Adrenal gland (tissue), 5 donors: ENCODE measurements around the gene RAB33B.

Experiments
- POLR2A ChIP-seq, 2 donors: fragments of 450-650 bp; IDR thresholded peaks; one replicate each; pipeline ENCODE4 v1.6.1; 2017; ENCODE audit warnings: antibody characterized with exemption in 2 of 2, mild to moderate bottlenecking in 2 of 2, moderate library complexity in 1 of 2
- TF ChIP-seq, protein P1 (sequence below), 6 experiments: fragments of 450-650 bp in 4 of 6; fragments of 200-600 bp in 2 of 6; sonication (generic) in 1 of 6; IDR thresholded peaks; 1 replicate in 5 of 6; 2 replicates in 1 of 6; pipeline versions ENCODE4 v1.5.1 to v1.8.0; 2016 to 2021; ENCODE audit warnings: antibody characterized with exemption in 6 of 6, mild to moderate bottlenecking in 2 of 6, moderate library complexity in 1 of 6
- donor health status: DM: no; HTN: no; CAD: no.

DNA sequence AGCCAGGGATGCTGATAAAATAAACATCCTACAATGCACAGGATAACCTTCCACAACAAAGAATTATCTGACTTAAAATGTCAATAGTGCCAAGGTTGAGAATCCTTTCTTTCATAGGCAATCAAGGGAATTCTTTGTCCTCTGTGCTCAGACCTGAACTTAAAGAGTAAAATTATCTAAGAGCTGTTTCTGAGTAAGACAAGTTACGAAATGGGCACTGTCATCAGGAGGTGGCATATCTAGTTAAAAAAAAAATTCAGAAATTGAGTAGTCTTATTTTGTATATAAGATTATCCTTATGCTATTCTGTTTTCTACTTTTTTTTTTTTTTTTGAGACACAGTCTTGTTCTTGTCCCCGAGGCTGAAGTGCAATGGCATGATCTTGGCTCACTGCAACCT lies 3.3 kb upstream of the RAB33B start:
- no peak for TF ChIP-seq POLR2A (IDR thresholded peaks at IDR 0.05)
- TF ChIP-seq, protein P1, sequence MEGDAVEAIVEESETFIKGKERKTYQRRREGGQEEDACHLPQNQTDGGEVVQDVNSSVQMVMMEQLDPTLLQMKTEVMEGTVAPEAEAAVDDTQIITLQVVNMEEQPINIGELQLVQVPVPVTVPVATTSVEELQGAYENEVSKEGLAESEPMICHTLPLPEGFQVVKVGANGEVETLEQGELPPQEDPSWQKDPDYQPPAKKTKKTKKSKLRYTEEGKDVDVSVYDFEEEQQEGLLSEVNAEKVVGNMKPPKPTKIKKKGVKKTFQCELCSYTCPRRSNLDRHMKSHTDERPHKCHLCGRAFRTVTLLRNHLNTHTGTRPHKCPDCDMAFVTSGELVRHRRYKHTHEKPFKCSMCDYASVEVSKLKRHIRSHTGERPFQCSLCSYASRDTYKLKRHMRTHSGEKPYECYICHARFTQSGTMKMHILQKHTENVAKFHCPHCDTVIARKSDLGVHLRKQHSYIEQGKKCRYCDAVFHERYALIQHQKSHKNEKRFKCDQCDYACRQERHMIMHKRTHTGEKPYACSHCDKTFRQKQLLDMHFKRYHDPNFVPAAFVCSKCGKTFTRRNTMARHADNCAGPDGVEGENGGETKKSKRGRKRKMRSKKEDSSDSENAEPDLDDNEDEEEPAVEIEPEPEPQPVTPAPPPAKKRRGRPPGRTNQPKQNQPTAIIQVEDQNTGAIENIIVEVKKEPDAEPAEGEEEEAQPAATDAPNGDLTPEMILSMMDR (IDR thresholded peaks at IDR 0.05) = no peak
